GM23248 (cell line): Measurements from ENCODE around the gene RUSC2. TPM values are rescaled to one million over a fixed set of nuclear protein-coding genes. Genes with fewer than 3 reads are reported as not detected.

Experiments
- DNase-seq: peaks from one replicate; pipeline ENCODE4 v3.0.0-alpha.2; 2015
- H2AFZ ChIP-seq: fragments of 200-600 bp; sonication (generic); 2 replicates; pipeline ENCODE4 v1.6.1; 2016; ENCODE audit warnings: antibody characterized with exemption
- H3F3A ChIP-seq: fragments of 200-600 bp; sonication (generic); 2 replicates; pipeline ENCODE4 v1.6.1; 2016; ENCODE audit warnings: mild to moderate bottlenecking, antibody characterized with exemption, mixed run types; ENCODE audit not compliant: insufficient read depth
- H3K27ac ChIP-seq: fragments of 200-600 bp; sonication (generic); 2 replicates; pipeline ENCODE4 v1.5.1; 2016; ENCODE audit warnings: mild to moderate bottlenecking
- H3K27me3 ChIP-seq: fragments of 200-600 bp; sonication (generic); replicated peaks from 2 replicates; pipeline ENCODE4 v1.6.1; 2016; ENCODE audit warnings: mild to moderate bottlenecking; ENCODE audit not compliant: insufficient read depth
- H3K36me3 ChIP-seq: fragments of 200-600 bp; sonication (generic); 2 replicates; pipeline ENCODE4 v1.6.1; 2016; ENCODE audit warnings: low read depth, mild to moderate bottlenecking
- H3K4me1 ChIP-seq: fragments of 200-600 bp; sonication (generic); 2 replicates; pipeline ENCODE4 v1.6.1; 2016; ENCODE audit warnings: mild to moderate bottlenecking; ENCODE audit not compliant: insufficient read depth
- H3K4me2 ChIP-seq: fragments of 200-600 bp; sonication (generic); one replicate; pipeline ENCODE4 v1.6.1; 2016; ENCODE audit warnings: mild to moderate bottlenecking; ENCODE audit not compliant: unreplicated experiment
- H3K4me3 ChIP-seq: fragments of 200-600 bp; sonication (generic); 2 replicates; pipeline ENCODE4 v1.5.1; 2016; ENCODE audit warnings: mild to moderate bottlenecking
- H3K79me2 ChIP-seq: fragments of 200-600 bp; sonication (generic); 2 replicates; pipeline ENCODE4 v1.6.1; 2016; ENCODE audit warnings: mild to moderate bottlenecking; ENCODE audit not compliant: insufficient read depth
- H3K9ac ChIP-seq: fragments of 200-600 bp; sonication (generic); 2 replicates; pipeline ENCODE4 v1.6.1; 2016; ENCODE audit warnings: mild to moderate bottlenecking
- H3K9me2 ChIP-seq: fragments of 200-600 bp; sonication (generic); 2 replicates; pipeline ENCODE4 v1.6.1; 2016; ENCODE audit warnings: mixed run types, mild to moderate bottlenecking, moderate library complexity; ENCODE audit not compliant: insufficient read depth
- H3K9me3 ChIP-seq: fragments of 200-600 bp; sonication (generic); one replicate; pipeline ENCODE4 v1.6.1; 2017; ENCODE audit warnings: low read depth
- H4K20me1 ChIP-seq: fragments of 200-600 bp; sonication (generic); 2 replicates; pipeline ENCODE4 v1.6.0; 2016; ENCODE audit not compliant: insufficient read depth
- EZH2 ChIP-seq: fragments of 200-600 bp; sonication (generic); IDR thresholded peaks from 2 replicates; pipeline ENCODE4 v1.6.1; 2018; ENCODE audit warnings: antibody characterized with exemption, mild to moderate bottlenecking; ENCODE audit not compliant: insufficient read depth, poor library complexity, severe bottlenecking
- EZH2phosphoT487 ChIP-seq: fragments of 200-600 bp; sonication (generic); IDR thresholded peaks from 2 replicates; pipeline ENCODE4 v1.6.1; 2018; ENCODE audit warnings: antibody characterized with exemption, moderate library complexity, mild to moderate bottlenecking, low read depth; ENCODE audit not compliant: insufficient read depth
- WGBS, 2 experiments: methylation state at CpG; one replicate each; pipeline ENCODE4 v1.1.6; 2015 to 2017; ENCODE audit warnings: low lambda C conversion rate in 2 of 2, low coverage in 1 of 2; ENCODE audit errors: missing lambda C conversion rate in 2 of 2; 5-methylcytosine and 5-hydroxymethylcytosine counted together
- in situ Hi-C: fragments of 300-500 bp; cut with MboI; formaldehyde crosslinking; loops from 2 replicates; pipeline ENCODE4 v1.15.0; 2020
- polyA plus RNA-seq: library from polyadenylated mRNA; unstranded; fragments of >200 nt; fragmentation: Nextera tagmentation; extraction: Ambion mirVana; gene quantifications from 2 replicates; pipeline ENCODE4 v1.2.1, GENCODE V29; 2016
- total RNA-seq: library from RNA; depleted of rRNA; stranded (reverse); fragments of >200 nt; shearing (Covaris generic); gene quantifications from 2 replicates; pipeline ENCODE4 v1.2.3, GENCODE V29; 2014

RUSC2 gene
- total and polyA plus RNA-seq, 2 experiments from 2014 or later = 31.7 to 74.0 TPM

DNA sequence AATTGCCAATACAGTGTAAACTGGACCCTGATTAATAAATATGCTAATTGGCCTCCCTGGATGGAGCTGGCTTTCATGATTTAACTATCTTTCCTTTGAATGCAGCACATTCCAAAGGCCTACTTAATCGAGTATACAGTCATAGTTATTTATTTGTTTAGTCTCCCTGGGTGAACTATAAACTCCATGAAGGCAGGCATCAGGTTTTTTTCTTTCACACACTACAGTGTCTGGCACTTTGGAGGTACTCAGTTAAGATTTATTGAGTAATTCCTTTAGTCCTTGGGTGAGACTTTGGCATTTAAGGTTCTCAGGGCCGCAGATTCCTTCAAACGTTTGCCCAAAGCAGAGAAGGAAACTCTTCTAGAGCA lies 20.5 kb downstream of the RUSC2 start:
- H2AFZ ChIP-seq = no peak overlapping the region
- H3K9ac ChIP-seq = peak overlapping the region; percentile 35
- H3K4me1 ChIP-seq = peaks cover 89% of the 10 kb centered on the region
- H3K4me3 ChIP-seq = peak overlapping the region; percentile 9; the same call in 1 of the 2 replicates
- no peaks in the 10 kb centered on the region for H4K20me1 ChIP-seq
- no peak for TF ChIP-seq EZH2
- no peak for TF ChIP-seq EZH2phosphoT487
- no peaks in the 10 kb centered on the region for H3K9me3 ChIP-seq
- in situ Hi-C loops = no loop called here
- H3K79me2 ChIP-seq = peaks cover 86% of the 10 kb centered on the region
- no peaks in the 10 kb centered on the region for H3K9me2 ChIP-seq
- H3F3A ChIP-seq = peaks cover 77% of the 10 kb centered on the region
- H3K27ac ChIP-seq = peak overlapping the region; percentile 70
- WGBS, 2 experiments = 2 to 11% methylated on average over 3 of the region's 3 CpGs
- DNase-seq = no peak
- no peaks in the 10 kb centered on the region for H3K27me3 ChIP-seq
- peaks cover 4% of the 10 kb centered on the region; the same call in 1 of the 2 replicates for H3K36me3 ChIP-seq
- H3K4me2 ChIP-seq = peak overlapping the region; percentile 62

DNA sequence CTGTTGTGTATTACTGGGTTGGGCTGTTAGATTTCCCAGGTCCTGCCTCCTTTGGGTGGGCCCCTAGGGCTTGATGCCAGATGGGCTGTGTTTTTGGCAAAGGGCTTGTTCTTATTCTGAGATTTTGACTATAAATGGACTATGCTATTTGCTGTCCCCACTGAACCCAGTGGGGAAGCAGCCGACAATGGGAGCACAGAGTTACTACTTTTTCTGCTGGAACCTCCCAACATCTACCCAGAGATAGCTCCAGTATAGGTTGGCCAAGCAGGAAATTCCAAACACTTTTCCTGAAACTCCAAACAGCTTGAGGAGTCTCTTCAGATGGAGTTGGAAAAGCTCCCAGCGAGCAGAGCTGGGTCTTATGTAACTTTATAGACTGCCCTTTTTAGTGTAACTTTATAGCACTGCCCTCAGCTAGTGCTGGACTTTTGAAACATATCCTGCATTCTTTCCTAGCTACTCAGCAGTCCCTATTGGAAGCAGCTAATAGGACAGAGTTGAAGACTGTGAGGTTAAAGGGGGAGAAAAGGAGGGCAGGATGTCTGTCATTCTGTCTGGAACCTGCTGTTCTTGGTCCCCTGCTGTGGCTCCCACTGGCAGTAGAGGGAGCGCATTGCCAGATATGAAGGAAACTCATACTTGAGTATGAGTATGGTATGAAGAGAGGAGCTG lies 21.0 kb downstream of the RUSC2 start:
- peak; percentile 93 for DNase-seq
- H3F3A ChIP-seq = peaks cover 82% of the 10 kb centered on the region
- peak overlapping the region; percentile 70 for H3K27ac ChIP-seq
- H4K20me1 ChIP-seq = no peaks in the 10 kb centered on the region
- H3K4me3 ChIP-seq = peak overlapping the region; percentile 33
- H3K36me3 ChIP-seq = peaks cover 4% of the 10 kb centered on the region; the same call in 1 of the 2 replicates
- WGBS, 2 experiments = 0 to 4% methylated on average over 3 of the region's 3 CpGs
- TF ChIP-seq EZH2 (no peak), EZH2phosphoT487 (no peak)
- in situ Hi-C loops = no loop called here
- H3K79me2 ChIP-seq = peaks cover 86% of the 10 kb centered on the region
- H2AFZ ChIP-seq = no peak overlapping the region
- H3K27me3 ChIP-seq = no peaks in the 10 kb centered on the region
- H3K9ac ChIP-seq = peak overlapping the region; percentile 35
- peaks cover 92% of the 10 kb centered on the region for H3K4me1 ChIP-seq
- no peaks in the 10 kb centered on the region for H3K9me2 ChIP-seq
- peak overlapping the region; percentile 62 for H3K4me2 ChIP-seq
- no peaks in the 10 kb centered on the region for H3K9me3 ChIP-seq

GRCh38 chr9:35511453-35511852 lies 21.5 kb downstream of the RUSC2 start:
- 2 to 14% methylated on average over 1 of the region's 1 CpG for WGBS, 2 experiments

GRCh38 chr9:35515766-35516165 lies 25.9 kb downstream of the RUSC2 start:
- Histone ChIP-seq H3K27ac (peak overlapping the region; percentile 98), H3K27me3 (no peaks in the 10 kb centered on the region), H3K9me3 (no peaks in the 10 kb centered on the region), H2AFZ (no peak overlapping the region), H3K4me1 (peaks cover 98% of the 10 kb centered on the region), H3K9me2 (no peaks in the 10 kb centered on the region), H3F3A (peaks cover 96% of the 10 kb centered on the region), H3K79me2 (peaks cover 70% of the 10 kb centered on the region), H3K9ac (peak overlapping the region; percentile 73; the same call in 1 of the 2 replicates), H3K4me2 (peak overlapping the region; percentile 82), H4K20me1 (no peaks in the 10 kb centered on the region), H3K36me3 (no peaks in the 10 kb centered on the region), H3K4me3 (peak overlapping the region; percentile 50; the same call in 1 of the 2 replicates)
- no peak for TF ChIP-seq EZH2
- in situ Hi-C loops = no loop called here
- 88 to 91% methylated on average over 7 of the region's 7 CpGs for WGBS, 2 experiments
- DNase-seq = peak; percentile 35

More at GRCh38 chr9:35511453-35511852, 21.5 kb downstream of the RUSC2 start:
- Histone ChIP-seq H3K4me2 (peak overlapping the region; percentile 62), H3K9ac (peak overlapping the region; percentile 35), H3K4me1 (peaks cover 92% of the 10 kb centered on the region), H3K27ac (peak overlapping the region; percentile 70), H3K27me3 (no peaks in the 10 kb centered on the region), H2AFZ (no peak overlapping the region), H3K9me2 (no peaks in the 10 kb centered on the region), H3K9me3 (no peaks in the 10 kb centered on the region), H4K20me1 (no peaks in the 10 kb centered on the region), H3K4me3 (peak overlapping the region; percentile 33; the same call in 1 of the 2 replicates), H3K79me2 (peaks cover 84% of the 10 kb centered on the region), H3F3A (peaks cover 88% of the 10 kb centered on the region), H3K36me3 (peaks cover 4% of the 10 kb centered on the region; the same call in 1 of the 2 replicates)
- no peak for DNase-seq
- TF ChIP-seq EZH2phosphoT487 (no peak), EZH2 (no peak)
- in situ Hi-C loops = no loop called here
